Heart left ventricle (tissue), 13 donors: ENCODE results near the gene MCL1.

Experiments used
- POLR2A ChIP-seq, 2 donors: fragments of 450-650 bp; IDR thresholded peaks; one replicate each; pipeline ENCODE4 v1.6.1; 2017; ENCODE audit warnings: antibody characterized with exemption in 2 of 2, mild to moderate bottlenecking in 2 of 2, moderate library complexity in 2 of 2
- TF ChIP-seq, protein P1 (sequence below), 12 donors: fragments of 200-600 bp; sonication (generic) in 4 of 12; IDR thresholded peaks; one replicate each; pipeline versions ENCODE4 v1.5.0 to v1.8.0; 2018 to 2022; ENCODE audit warnings: antibody characterized with exemption in 12 of 12, mild to moderate bottlenecking in 5 of 12
- donor health status: ischemic (EF 13 %, LVEDD 7.1; RV severe dilation, severe dysfunction).
- donor health status: DM: no; HTN: yes; CAD: no.
- donor health status: DM: no; HTN: no; CAD: no.
- donor health status: ischemic (EF 25% LVEDD 6.9; RV normal size, moderate dysfunction).
- donor health status: ischemic (EF 25% LVEDD 5.7; RV mildly dilated, moderate dysfunction).
- donor health status: ischemic (EF 35%, LVEDD 5.7; RV mildly dilated, moderate dysfunction).
- donor health status: nonischemic (EF 11% LVEDD 7.7; RV severe dilation, severe dysfunction).
- donor health status: DM: yes; HTN: yes; CAD: no.
- donor health status: PGD.
- donor health status: ischemic (EF 29% LVEDD 5.4; RV normal size, mild dysfunction).
- donor health status: nonischemic (EF 23%, LVEDD 6.1; RV moderate dilation, normal function).

DNA sequence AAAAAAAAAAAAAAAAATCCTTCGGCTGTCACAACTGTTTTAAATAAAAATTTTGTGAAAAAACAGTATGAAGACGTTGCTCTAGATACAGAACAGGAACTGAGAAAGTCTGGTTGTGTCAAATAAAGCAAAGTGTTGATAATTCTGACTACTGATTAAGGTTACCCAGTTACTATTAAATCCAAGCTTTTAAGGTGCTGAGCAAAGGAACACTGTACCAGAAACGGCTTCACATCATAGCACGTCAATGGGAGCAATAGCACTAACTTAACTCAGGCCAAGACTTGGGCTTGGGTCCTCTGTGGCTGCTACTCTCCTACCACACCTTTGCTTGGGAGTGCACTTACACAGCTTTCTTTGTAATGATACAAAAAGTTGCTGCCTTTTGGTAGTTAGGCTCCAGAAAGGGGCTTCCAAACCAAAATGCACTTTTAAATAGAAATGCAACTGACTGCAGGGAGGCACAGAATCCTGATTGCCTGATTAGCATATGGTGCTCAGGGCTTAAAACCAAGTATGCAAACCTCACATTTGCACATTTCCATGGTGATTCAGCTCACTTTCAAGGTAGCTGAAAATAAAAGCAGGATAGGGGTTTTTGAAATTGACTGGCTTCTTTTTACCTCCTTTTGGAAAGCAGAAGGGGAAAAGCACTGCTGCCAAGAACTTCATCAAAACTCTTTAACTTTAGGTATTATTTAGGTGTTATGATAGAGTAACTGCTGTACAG lies 6.3 kb downstream of the MCL1 start:
- TF ChIP-seq, protein P1, sequence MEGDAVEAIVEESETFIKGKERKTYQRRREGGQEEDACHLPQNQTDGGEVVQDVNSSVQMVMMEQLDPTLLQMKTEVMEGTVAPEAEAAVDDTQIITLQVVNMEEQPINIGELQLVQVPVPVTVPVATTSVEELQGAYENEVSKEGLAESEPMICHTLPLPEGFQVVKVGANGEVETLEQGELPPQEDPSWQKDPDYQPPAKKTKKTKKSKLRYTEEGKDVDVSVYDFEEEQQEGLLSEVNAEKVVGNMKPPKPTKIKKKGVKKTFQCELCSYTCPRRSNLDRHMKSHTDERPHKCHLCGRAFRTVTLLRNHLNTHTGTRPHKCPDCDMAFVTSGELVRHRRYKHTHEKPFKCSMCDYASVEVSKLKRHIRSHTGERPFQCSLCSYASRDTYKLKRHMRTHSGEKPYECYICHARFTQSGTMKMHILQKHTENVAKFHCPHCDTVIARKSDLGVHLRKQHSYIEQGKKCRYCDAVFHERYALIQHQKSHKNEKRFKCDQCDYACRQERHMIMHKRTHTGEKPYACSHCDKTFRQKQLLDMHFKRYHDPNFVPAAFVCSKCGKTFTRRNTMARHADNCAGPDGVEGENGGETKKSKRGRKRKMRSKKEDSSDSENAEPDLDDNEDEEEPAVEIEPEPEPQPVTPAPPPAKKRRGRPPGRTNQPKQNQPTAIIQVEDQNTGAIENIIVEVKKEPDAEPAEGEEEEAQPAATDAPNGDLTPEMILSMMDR (IDR thresholded peaks at IDR 0.05): no peak
- no peak for TF ChIP-seq POLR2A (IDR thresholded peaks at IDR 0.05)
